ENCODE measurements around the gene MTG2. TPM values are rescaled to one million over a fixed set of nuclear protein-coding genes. Genes with fewer than 3 reads are reported as not detected.

The MTG2 gene
- total RNA-seq, 2 donors from 2014 or later: 39.3 to 57.9 TPM

DNA sequence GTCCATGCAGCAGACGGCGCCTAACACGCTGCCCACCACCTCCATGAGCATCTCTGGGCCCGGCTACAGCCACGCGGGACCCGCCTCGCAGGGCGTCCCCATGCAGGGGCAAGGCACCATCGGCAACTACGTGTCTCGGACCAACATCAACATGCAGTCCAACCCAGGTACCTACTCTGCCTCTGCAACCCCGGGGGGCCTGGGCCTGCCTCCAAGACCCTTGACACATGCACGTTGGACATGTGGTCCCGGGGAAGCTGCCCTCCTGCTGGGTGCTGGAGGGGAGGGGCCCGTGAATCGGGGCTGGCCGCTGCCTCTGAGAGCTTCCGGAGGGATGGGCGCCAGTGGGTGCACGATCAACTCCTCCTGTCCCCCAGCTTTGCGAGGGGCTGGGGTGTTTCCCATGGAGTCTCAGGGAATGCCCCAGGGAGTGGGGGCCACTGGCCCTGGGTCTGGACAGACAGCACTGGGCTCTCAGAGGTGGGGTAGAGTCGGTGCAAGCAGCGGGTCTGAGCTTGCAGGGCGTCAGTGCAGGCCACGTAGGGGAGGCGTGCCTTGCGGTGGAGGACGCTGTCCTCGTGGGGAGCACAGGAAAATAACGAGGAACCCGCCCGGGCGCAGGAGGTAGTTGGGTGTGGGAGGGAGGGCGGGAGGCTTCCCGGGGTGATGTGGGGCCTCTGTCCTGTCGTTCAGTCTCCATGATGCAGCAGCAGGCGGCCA is 19.9 kb upstream of the MTG2 start:
- Mint-ChIP-seq H3K4me3 (no peak overlapping the region), H3K27ac (no peak overlapping the region), H3K9me3 (no peaks in the 10 kb centered on the region), H3K27me3 (no peaks in the 10 kb centered on the region), H3K36me3 (peaks cover 4% of the 10 kb centered on the region), H3K4me1 (ENCODE audit: low read depth in 2 of 2) (peaks cover 4 to 6% of the 10 kb centered on the region in 2 donors)
- ATAC-seq (no peak), DNase-seq (ENCODE audit: low spot score) (no peak)

DNA sequence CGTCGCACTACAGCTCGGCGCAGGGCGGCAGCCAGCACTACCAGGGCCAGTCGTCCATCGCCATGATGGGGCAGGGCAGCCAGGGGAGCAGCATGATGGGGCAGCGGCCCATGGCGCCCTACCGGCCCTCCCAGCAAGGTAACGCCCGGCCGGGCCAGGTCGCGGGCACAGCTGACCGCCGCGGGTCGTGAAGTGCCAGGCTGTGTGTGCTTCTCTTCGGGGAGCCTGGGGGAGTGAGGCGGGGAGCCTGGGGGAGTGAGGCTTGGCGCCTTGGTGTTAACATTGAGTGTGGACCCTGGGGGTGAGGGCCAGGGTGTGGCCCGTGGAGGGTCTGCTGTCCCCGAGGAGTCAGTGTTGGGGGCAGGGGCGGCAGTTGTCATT is 19.4 kb upstream of the MTG2 start:
- Mint-ChIP-seq H3K27ac (no peak overlapping the region), H3K9me3 (no peaks in the 10 kb centered on the region), H3K36me3 (peaks cover 4% of the 10 kb centered on the region), H3K27me3 (no peaks in the 10 kb centered on the region), H3K4me1 (ENCODE audit: low read depth in 2 of 2) (peaks cover 4 to 6% of the 10 kb centered on the region in 2 donors), H3K4me3 (no peak overlapping the region)
- no peak for DNase-seq (ENCODE audit: low spot score)
- no peak for ATAC-seq

DNA sequence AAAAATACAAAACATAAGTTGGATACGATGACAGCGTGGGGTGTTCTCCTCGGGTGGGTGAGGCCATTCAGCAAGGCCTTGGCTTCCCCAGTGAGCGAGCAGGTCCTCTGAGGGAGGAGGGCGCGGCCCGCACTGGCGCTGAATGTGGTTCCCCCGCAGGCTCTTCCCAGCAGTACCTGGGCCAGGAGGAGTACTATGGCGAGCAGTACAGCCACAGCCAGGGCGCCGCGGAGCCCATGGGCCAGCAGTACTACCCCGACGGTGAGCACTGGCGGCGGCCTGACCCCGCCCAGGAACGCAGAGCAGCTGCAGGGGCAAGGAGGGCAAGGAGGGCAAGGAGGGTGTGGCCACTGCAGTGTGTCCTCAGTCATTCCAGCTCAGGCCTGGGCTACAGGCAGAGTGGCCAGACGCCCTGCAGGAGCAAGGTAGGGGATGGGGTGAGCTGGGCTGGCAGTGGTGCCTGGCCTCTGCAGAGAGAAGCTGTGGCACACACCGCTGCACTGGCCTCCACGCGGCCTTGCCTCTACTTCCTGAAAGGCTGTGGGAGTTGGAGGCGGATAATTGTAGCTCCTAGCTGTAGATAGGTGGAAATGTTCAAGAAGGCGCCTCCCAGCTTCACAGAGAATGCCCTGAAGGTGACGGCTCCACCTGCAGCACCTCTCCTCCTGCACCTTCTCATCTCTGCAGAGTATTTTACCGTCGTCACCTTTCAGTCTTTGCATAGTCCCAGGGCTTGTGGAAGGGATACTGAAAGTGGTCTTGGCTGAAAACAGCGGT is 18.7 kb upstream of the MTG2 start:
- ATAC-seq (peak in 1 of 2 donors; percentile 30), DNase-seq (ENCODE audit: low spot score) (no peak)
- Mint-ChIP-seq H3K27ac (no peak overlapping the region), H3K4me3 (no peak overlapping the region), H3K36me3 (peaks cover 4% of the 10 kb centered on the region), H3K27me3 (no peaks in the 10 kb centered on the region), H3K4me1 (ENCODE audit: low read depth in 2 of 2) (peaks cover 4 to 6% of the 10 kb centered on the region in 2 donors), H3K9me3 (no peaks in the 10 kb centered on the region)

DNA sequence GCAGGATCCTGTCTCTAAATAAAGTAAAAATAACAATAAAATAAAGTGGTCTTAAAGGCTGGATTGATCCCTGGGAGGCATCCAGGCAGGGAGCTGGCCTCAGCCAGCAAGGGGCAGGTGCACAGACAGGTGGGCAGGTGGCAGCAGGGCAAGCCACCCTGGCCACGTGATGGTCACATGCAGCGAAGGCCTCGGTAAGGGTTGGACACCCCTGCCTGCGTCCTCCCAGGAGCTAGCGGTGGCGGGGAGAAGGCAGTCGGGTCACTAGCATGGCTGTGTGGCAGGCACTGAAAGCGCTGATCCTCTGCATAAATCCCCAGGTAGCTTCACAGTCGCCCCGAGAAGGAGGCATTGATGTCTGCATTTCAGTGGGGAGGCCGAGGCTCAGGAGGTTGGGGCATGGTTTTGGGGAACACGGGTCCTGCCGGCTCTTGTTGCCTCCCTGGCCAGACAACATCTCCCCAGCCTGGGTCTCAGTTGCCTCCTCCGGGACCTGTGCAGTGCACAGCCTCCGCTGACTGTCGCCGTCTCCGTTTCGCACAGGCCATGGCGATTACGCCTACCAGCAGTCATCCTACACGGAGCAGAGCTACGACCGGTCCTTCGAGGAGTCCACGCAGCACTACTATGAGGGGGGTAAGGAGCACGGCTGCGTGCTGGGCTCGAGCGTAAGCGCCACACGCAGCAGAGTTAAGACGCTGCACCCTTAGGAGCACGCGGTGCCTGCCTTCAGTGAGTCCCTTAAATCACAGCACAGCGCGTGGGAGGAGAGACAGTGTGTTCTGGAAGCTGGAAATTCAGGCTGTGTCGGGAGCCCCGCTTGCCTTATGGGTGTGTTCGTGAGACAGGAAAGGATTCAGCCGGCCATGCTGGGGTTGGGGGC is 17.7 kb upstream of the MTG2 start:
- Mint-ChIP-seq H3K36me3 (no peaks in the 10 kb centered on the region), H3K9me3 (no peaks in the 10 kb centered on the region), H3K27ac (no peak overlapping the region), H3K4me3 (no peak overlapping the region), H3K4me1 (ENCODE audit: low read depth in 2 of 2) (no peaks in the 10 kb centered on the region), H3K27me3 (no peaks in the 10 kb centered on the region)
- DNase-seq (ENCODE audit: low spot score): no peak
- no peak for ATAC-seq

DNA sequence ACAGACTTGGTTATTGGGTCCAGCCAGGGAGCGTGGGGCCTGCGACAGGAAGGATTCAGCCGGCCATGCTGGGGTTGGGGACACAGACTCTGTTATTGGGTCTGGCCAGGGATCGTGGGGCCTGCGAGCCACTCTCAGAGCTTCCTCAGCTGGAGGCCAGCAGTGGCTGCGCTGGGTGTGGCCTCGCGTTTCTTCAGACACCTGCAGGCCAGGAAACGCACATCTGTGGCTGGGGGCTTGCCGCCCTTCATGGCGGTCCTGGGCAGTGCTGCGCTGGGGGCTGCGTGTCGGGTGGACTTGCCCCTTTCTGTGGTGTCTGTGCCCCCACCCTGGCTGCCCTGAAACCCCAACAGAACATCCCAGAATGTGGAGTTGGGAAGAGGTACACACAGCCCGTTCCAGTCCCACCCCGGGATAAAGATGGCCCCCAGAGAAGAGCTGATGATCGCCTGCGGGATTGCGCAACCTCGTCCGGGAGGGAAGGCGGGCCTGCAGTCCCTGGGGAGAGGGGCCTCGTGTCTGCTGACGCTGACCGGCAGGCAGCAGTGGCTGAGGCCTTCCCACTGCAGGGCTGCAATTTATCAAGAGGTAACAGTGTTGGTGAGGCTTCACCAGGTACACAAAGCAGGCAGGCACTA is 16.9 kb upstream of the MTG2 start:
- no peak overlapping the region for H3K27ac Mint-ChIP-seq
- H3K4me3 Mint-ChIP-seq: no peak overlapping the region
- H3K4me1 Mint-ChIP-seq (ENCODE audit: low read depth in 2 of 2): no peaks in the 10 kb centered on the region
- H3K27me3 Mint-ChIP-seq: no peaks in the 10 kb centered on the region
- DNase-seq (ENCODE audit: low spot score) (no peak), ATAC-seq (no peak)
- H3K36me3 Mint-ChIP-seq: no peaks in the 10 kb centered on the region
- no peaks in the 10 kb centered on the region for H3K9me3 Mint-ChIP-seq

DNA sequence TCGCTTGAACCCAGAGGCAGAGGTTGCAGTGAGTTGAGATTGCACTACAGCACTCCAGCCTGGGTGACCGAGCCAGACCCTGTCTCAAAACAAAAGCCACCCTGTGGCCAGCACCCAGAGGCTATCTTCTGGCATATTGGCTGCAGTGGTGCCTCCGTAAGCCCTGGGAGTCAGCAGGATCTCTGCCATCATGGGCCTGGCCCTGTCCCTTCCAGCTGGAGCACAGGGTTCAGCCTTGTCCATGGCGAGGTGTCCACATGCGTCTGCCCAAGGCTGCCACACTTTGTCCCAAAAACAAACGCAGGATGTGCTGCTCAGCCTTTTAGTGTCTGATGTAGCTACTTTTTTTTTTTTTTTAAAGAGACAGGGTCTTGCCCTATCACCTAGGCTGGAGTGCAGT is 15.4 kb upstream of the MTG2 start:
- Mint-ChIP-seq H3K36me3 (no peaks in the 10 kb centered on the region), H3K27ac (no peak overlapping the region)

DNA sequence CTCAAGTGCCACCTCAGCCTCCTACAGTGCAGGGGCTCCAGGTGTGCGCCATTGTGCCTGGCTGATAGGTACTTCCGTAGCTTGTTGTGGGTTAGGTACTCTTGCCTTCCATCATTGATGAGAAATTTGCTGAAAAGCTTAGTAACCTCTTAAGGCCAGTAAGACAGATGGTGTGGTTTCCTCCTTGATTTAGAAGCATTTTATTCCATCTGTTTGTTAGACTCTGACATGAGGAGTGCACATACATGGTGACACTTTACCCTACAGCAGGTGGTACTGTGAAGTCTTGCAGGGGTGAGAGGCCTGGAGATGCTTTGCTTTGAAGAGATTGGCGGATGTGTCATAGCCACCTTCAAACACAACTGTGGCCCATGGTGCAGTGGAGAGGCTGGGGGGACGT is 14.8 kb upstream of the MTG2 start:
- Mint-ChIP-seq H3K4me3 (no peak overlapping the region), H3K36me3 (no peaks in the 10 kb centered on the region), H3K4me1 (ENCODE audit: low read depth in 2 of 2) (no peaks in the 10 kb centered on the region), H3K27ac (no peak overlapping the region), H3K9me3 (no peaks in the 10 kb centered on the region), H3K27me3 (no peaks in the 10 kb centered on the region)
- no peak for ATAC-seq
- DNase-seq (ENCODE audit: low spot score): no peak

More for the DNA sequence above, 15.4 kb upstream of the MTG2 start:
- ATAC-seq: no peak
- Mint-ChIP-seq H3K9me3 (no peaks in the 10 kb centered on the region), H3K27me3 (no peaks in the 10 kb centered on the region), H3K4me1 (ENCODE audit: low read depth in 2 of 2) (no peaks in the 10 kb centered on the region), H3K4me3 (no peak overlapping the region)
- DNase-seq (ENCODE audit: low spot score): no peak

DNA sequence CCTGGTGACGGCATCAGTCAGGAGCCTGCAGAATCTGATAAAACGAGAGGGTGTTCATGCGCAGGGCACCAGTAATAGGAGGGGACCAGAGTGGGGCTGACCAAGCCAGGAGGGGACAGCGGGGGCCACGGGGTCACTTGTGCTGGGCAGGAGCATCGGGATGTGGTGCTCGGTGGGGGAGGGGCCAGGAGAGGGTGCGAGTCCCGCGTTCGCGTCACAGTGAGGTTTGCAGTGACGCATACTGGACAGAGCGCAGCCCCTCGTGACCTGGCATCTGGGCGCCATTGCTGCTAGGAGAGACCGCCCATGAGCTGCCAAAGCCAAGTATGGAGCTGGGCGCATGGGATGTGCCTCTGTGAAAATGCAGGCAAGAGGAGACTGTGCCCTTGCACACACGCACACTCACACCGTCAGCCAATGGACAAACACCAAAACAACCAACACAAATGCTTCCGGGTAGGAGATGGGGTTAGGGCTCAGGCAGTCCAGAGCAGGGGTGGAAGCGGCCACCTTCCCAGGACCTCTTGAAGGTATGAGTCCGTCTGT is 13.9 kb upstream of the MTG2 start:
- peaks cover 1% of the 10 kb centered on the region for H3K36me3 Mint-ChIP-seq
- no peaks in the 10 kb centered on the region for H3K27me3 Mint-ChIP-seq
- DNase-seq (ENCODE audit: low spot score) (no peak), ATAC-seq (no peak)
- no peak overlapping the region for H3K4me3 Mint-ChIP-seq
- H3K27ac Mint-ChIP-seq: no peak overlapping the region
- H3K9me3 Mint-ChIP-seq: no peaks in the 10 kb centered on the region
- H3K4me1 Mint-ChIP-seq (ENCODE audit: low read depth in 2 of 2): no peaks in the 10 kb centered on the region

DNA sequence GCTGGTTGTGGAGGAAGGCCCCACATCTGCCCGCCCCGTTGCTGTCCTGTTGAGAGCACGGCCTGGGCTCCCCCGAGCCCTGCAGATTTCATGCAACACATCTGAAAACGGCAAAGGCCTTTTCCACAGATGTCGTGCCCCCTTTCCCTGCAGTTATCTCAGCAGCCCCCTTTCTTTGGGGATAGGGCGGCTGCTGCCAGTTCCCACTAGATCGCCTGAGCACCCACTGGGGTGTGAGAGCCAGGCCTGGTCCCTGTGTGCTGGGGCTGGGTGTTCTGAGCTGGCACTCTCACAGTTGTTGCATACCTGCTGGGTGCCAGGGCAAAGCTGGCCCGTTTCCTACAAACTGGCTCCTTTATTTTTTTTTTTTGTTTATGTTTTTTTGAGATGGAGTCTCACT is 12.3 kb upstream of the MTG2 start:
- Mint-ChIP-seq H3K9me3 (no peaks in the 10 kb centered on the region), H3K4me1 (ENCODE audit: low read depth in 2 of 2) (peaks cover 0 to 3% of the 10 kb centered on the region in 2 donors), H3K4me3 (no peak overlapping the region), H3K27me3 (no peaks in the 10 kb centered on the region), H3K36me3 (peaks cover 4% of the 10 kb centered on the region), H3K27ac (no peak overlapping the region)
- DNase-seq (ENCODE audit: low spot score) (no peak), ATAC-seq (no peak)

DNA sequence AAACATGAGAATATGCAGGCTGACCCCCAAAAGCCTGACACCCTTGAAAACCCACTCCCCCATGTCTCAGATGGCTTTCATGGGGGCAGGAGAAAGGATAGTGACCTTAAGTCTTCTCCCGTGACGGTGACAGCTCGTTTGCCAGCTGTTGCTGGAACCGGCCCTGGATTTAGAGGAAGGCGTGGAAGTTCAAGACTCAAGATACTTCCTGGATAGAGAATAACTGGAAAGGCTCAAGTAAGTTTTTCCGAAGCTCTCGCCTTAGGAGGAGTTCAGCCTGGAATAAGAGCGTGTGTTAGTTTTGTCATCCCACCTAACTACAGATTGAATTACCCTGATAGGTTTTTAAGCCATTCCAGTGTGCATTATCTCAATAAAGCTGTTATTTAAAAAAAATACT is 11.6 kb upstream of the MTG2 start:
- Mint-ChIP-seq H3K36me3 (peaks cover 4% of the 10 kb centered on the region), H3K27ac (no peak overlapping the region), H3K27me3 (no peaks in the 10 kb centered on the region), H3K4me3 (no peak overlapping the region), H3K9me3 (no peaks in the 10 kb centered on the region), H3K4me1 (ENCODE audit: low read depth in 2 of 2) (peaks cover 0 to 3% of the 10 kb centered on the region in 2 donors)
- ATAC-seq (no peak), DNase-seq (ENCODE audit: low spot score) (no peak)

DNA sequence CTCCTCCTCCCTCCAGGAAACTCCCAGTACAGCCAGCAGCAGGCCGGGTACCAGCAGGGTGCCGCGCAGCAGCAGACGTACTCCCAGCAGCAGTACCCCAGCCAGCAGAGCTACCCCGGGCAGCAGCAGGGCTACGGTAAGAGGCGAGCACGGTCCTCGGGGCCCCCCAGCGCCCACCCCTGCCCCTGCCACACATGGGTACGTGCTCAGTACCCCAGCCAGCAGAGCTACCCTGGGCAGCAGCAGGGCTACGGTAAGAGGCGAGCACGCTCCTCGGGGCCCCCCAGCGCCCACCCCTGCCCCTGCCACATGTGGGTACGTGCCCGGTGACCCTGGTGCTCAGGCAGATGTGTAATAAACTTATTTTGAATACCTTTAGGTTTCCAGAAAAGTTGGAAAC is 10.2 kb upstream of the MTG2 start:
- Mint-ChIP-seq H3K27me3 (no peaks in the 10 kb centered on the region), H3K4me1 (ENCODE audit: low read depth in 2 of 2) (peaks cover 0 to 3% of the 10 kb centered on the region in 2 donors), H3K27ac (no peak overlapping the region), H3K4me3 (no peak overlapping the region), H3K9me3 (no peaks in the 10 kb centered on the region), H3K36me3 (peaks cover 4% of the 10 kb centered on the region)
- DNase-seq (ENCODE audit: low spot score) (no peak), ATAC-seq (no peak)

DNA sequence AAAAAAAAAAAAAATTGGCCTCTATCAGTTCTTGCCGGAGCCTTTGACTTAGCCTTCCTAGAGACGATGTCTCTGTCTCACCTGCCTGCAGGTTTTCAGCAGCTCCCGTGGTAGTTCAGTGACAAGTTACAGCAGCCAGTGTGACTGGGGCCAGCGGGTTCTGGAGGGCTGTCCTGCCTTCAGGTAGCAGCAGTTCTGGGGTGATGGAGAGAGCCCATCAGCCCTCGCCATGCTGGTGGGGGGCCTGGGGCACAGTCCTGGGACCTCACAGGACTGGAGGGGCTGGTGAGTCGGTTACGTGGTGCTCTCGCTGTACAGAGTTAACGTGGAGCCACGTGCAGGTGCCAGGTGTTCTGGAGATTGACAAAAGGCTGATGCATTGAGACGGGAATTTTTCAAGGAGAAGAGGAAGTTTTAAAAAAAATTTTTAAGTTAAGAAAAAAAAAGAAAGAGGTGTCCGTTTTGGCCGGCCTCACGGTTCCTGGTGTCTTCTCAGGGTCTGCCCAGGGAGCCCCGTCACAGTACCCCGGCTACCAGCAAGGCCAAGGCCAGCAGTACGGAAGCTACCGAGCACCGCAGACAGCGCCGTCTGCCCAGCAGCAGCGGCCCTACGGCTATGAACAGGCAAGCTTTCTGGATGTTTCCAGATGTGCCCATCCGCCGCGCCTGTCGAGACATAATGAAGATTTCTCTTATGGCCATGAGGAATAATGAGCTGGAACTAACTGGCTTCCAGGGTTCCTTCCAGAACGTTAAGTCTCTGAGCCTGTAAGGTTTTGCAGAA is 8.6 kb upstream of the MTG2 start:
- no peak overlapping the region for H3K27ac Mint-ChIP-seq
- H3K36me3 Mint-ChIP-seq: peaks cover 4% of the 10 kb centered on the region
- no peaks in the 10 kb centered on the region for H3K9me3 Mint-ChIP-seq
- H3K4me1 Mint-ChIP-seq (ENCODE audit: low read depth in 2 of 2): peaks cover 0 to 3% of the 10 kb centered on the region in 2 donors
- H3K27me3 Mint-ChIP-seq: no peaks in the 10 kb centered on the region
- DNase-seq (ENCODE audit: low spot score) (no peak), ATAC-seq (no peak)
- no peak overlapping the region for H3K4me3 Mint-ChIP-seq

All from natural killer cell treated with Interleukin-12 subunit alpha and Interleukin-12 subunit beta and Interleukin-15 and Interleukin-18, amount 100 ng/mL, for 72 hours (primary cell).